Tibial nerve (tissue), 4 donors: Measurements from ENCODE around the gene TRIP13. TPM values are rescaled to one million over a fixed set of nuclear protein-coding genes. Genes with fewer than 3 reads are reported as not detected.

ENCODE experiments used
- DNase-seq, 2 donors: peaks; one replicate each; pipeline ENCODE4 v3.0.0-alpha.2; 2019; ENCODE audit warnings: low spot score in 2 of 2
- H3K27ac ChIP-seq, 4 donors: fragments of 200-600 bp; sonication (generic) in 3 of 4; one replicate each; pipeline ENCODE4 v1.5.1; 2017 to 2019; ENCODE audit warnings: mild to moderate bottlenecking in 1 of 4
- H3K27me3 ChIP-seq, 2 donors: fragments of 200-600 bp; sonication (generic) in 1 of 2; one replicate each; pipeline versions ENCODE4 v1.5.1 to v1.6.0; 2017 to 2019
- H3K36me3 ChIP-seq, 3 donors: fragments of 200-600 bp; sonication (generic); one replicate each; pipeline ENCODE4 v1.5.1; 2018 to 2019
- H3K4me1 ChIP-seq, 4 donors: fragments of 200-600 bp; sonication (generic) in 3 of 4; one replicate each; pipeline ENCODE4 v1.5.1; 2017 to 2019
- H3K4me3 ChIP-seq, 4 donors: fragments of 200-600 bp; sonication (generic) in 3 of 4; one replicate each; pipeline ENCODE4 v1.5.1; 2017 to 2019; ENCODE audit warnings: mild to moderate bottlenecking in 1 of 4, moderate library complexity in 1 of 4
- H3K9me3 ChIP-seq, 4 donors: fragments of 200-600 bp; sonication (generic) in 3 of 4; one replicate each; pipeline ENCODE4 v1.5.1; 2017 to 2019
- EP300 ChIP-seq, 2 donors: sonication (generic); formaldehyde crosslinking; IDR thresholded peaks; one replicate each; pipeline ENCODE4 v1.6.1; 2017; ENCODE audit warnings: antibody characterized with exemption in 2 of 2, mild to moderate bottlenecking in 1 of 2
- POLR2A ChIP-seq, 2 donors: fragments of 450-650 bp; IDR thresholded peaks; one replicate each; pipeline ENCODE4 v1.6.1; 2017; ENCODE audit warnings: antibody characterized with exemption in 2 of 2, mild to moderate bottlenecking in 2 of 2, moderate library complexity in 2 of 2
- WGBS, 2 donors: methylation state at CpG; one replicate each; pipeline ENCODE4 v1.1.5; 2018; 5-methylcytosine and 5-hydroxymethylcytosine counted together
- total RNA-seq, 4 donors: library from RNA; depleted of rRNA; stranded (reverse); fragments of >200 nt; gene quantifications; one replicate each; pipeline ENCODE4 v1.1.0, GENCODE V29; 2016
- TF ChIP-seq, protein P1 (sequence below), 5 experiments: fragments of 200-600 bp in 3 of 5; fragments of 450-650 bp in 2 of 5; sonication (generic) in 3 of 5; IDR thresholded peaks; one replicate each; pipeline ENCODE4 v1.5.1; 2016 to 2019; ENCODE audit warnings: antibody characterized with exemption in 5 of 5, mild to moderate bottlenecking in 3 of 5, moderate library complexity in 2 of 5

The TRIP13 gene
- total RNA-seq, 4 donors from 2014 or later = 0.30 to 1.3 (median 0.52) TPM

DNA sequence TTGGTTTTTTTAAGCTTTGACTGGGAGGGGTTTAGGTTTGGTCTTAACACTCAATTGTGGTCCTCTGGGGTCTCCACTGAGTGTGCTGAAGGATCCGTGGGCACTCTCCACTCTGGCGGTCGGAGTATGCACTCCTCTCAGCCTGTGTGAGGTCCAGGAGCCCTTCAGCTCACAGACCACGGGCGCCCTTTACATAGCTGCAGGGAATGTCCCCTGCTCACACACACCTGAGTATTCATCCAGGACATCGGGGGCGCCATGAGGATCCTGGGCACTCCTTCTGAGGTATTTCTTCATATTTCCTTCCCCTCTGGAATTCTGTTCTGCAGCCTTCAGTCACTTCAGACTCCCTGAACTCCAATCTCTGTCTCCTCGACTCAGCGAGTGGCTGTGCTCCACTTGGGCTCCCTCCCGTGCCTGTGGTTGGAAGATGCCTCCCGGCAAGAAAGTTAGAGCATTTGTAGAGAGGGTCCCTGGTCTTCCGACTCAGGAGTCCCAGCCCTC lies 12.5 kb downstream of the TRIP13 start:
- TF ChIP-seq EP300 (IDR thresholded peaks at IDR 0.05) (no peak), POLR2A (IDR thresholded peaks at IDR 0.05) (no peak)
- TF ChIP-seq, protein P1, sequence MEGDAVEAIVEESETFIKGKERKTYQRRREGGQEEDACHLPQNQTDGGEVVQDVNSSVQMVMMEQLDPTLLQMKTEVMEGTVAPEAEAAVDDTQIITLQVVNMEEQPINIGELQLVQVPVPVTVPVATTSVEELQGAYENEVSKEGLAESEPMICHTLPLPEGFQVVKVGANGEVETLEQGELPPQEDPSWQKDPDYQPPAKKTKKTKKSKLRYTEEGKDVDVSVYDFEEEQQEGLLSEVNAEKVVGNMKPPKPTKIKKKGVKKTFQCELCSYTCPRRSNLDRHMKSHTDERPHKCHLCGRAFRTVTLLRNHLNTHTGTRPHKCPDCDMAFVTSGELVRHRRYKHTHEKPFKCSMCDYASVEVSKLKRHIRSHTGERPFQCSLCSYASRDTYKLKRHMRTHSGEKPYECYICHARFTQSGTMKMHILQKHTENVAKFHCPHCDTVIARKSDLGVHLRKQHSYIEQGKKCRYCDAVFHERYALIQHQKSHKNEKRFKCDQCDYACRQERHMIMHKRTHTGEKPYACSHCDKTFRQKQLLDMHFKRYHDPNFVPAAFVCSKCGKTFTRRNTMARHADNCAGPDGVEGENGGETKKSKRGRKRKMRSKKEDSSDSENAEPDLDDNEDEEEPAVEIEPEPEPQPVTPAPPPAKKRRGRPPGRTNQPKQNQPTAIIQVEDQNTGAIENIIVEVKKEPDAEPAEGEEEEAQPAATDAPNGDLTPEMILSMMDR (IDR thresholded peaks at IDR 0.05) = no peak
- Histone ChIP-seq H3K27me3 (no peaks in the 10 kb centered on the region), H3K27ac (no peak overlapping the region), H3K9me3 (no peaks in the 10 kb centered on the region), H3K4me3 (no peak overlapping the region), H3K36me3 (peaks cover 0 to 18% (median 0%) of the 10 kb centered on the region in 3 donors), H3K4me1 (no peaks in the 10 kb centered on the region)
- DNase-seq = no peak
- 91 to 96% methylated on average over 12 of the region's 12 CpGs for WGBS, 2 donors

DNA sequence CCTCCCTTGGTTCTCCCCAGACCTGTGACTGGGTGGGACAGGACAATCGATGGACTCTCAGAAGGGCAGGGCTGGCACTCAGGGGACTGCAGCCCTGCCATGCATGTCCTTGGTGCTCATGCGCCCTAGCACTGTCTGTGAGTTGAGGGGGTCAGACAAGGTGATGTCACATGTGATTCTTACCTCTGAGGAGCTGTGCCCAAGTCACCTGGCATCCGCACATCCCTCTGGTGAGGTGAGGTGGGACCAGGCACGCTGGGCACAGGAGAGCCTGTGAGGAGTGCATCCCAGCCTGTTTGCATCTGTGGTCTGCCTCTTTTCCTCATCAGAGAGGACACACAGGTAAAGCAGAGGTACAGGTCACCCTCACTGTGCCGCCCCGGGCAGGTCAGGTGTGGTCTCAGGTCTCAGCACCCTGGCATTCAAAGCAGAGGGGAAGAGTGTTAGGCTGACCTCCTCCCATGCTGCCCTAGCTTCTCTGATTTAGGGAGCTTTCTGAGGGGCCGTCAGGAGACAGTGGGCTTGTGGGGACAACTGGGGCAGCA lies 14.8 kb downstream of the TRIP13 start:
- no peak overlapping the region for H3K4me3 ChIP-seq
- no peak overlapping the region for H3K27ac ChIP-seq
- TF ChIP-seq EP300 (IDR thresholded peaks at IDR 0.05) = no peak
- WGBS, 2 donors = 95 to 96% methylated on average over 7 of the region's 7 CpGs
- DNase-seq = no peak
- H3K36me3 ChIP-seq = peaks cover 0 to 18% (median 0%) of the 10 kb centered on the region in 3 donors
- H3K9me3 ChIP-seq = no peaks in the 10 kb centered on the region
- H3K27me3 ChIP-seq = no peaks in the 10 kb centered on the region
- H3K4me1 ChIP-seq = no peaks in the 10 kb centered on the region

DNA sequence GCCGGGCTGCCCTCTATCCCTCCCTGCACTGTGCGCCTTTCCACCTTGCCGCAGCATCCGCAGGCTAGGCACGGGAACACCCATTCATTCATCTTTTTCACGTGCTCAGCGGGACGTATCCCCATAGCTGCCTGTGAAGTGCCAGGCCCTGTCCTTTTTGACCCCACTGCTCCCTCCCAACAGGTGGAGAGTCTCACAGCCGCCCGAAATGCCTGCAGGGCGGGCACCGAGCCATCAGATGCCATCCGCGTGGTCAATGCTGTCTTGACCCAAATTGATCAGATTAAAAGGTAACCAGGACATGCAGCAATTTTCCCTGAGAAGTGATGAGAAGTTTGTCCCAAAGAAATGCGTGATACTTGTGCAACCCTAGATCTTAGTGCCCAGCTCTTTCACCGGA lies 15.5 kb downstream of the TRIP13 start:
- H3K36me3 ChIP-seq = peaks cover 0 to 18% (median 0%) of the 10 kb centered on the region in 3 donors
- no peaks in the 10 kb centered on the region for H3K27me3 ChIP-seq
- H3K4me3 ChIP-seq = no peak overlapping the region
- no peaks in the 10 kb centered on the region for H3K4me1 ChIP-seq
- DNase-seq = no peak
- TF ChIP-seq EP300 (IDR thresholded peaks at IDR 0.05) (no peak), POLR2A (IDR thresholded peaks at IDR 0.05) (no peak)
- TF ChIP-seq, protein P1 (IDR thresholded peaks at IDR 0.05) = no peak
- no peak overlapping the region for H3K27ac ChIP-seq
- H3K9me3 ChIP-seq = no peaks in the 10 kb centered on the region
- 95 to 97% methylated on average over 16 of the region's 16 CpGs for WGBS, 2 donors

DNA sequence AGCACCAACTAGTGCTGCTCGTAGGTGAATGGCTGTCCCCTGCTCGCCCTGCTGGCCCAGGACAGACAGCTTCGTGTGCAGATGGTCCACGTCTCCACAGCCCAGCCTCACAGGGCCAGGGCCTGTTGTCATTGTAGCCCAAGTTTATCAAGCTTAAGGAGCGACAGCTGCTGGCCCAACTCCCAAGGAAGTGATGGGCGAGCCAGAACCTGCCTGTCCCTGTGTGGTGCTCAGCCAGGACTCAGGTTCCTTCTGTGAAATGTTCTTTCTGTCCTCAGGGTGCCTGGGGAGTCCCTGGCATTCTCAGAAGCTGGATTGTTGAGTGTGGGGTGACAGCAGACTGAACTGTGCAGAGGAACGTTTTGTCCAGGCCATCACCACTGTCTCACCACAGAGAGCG lies 16.4 kb downstream of the TRIP13 start:
- no peak for DNase-seq

DNA sequence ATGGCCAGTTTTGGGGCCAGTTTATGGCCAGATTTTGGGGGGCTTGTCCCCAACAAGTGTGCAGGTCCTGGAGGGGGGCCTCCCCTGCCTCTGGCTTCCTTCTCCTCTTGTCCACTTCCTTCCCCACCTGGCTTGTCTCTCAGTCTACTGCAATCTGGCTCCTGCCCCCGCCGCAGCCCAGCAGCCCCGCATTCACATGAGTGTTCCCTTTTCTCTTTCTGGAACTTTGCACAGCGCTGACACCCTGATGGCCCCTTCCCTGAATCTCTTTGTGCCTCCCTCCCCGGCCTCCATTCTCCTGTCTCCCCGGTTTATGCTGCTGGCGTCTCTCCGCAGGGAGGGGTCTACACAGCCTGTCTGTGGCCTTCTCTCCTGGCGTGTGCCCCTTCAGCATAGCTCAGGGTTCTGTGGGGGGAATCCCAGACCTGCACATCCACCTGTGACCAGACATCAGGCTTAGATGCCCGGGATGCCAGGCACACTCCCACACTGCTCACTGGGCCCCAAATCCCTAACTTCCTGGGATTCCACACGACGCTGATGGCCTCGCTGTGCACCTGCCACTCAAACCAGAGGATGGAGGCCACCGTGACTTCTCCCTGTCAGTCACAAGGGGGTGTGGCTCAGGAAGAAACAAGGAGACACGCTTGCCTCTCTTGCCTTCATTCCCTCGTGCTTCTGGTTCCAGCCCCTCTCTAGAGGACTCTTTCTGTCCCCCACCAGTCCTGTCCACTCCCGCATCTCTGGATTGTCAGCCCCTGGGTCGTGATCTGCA lies 17.5 kb downstream of the TRIP13 start:
- Histone ChIP-seq H3K4me1 (no peaks in the 10 kb centered on the region), H3K36me3 (peaks cover 0 to 19% (median 0%) of the 10 kb centered on the region in 3 donors), H3K27ac (no peak overlapping the region), H3K27me3 (no peaks in the 10 kb centered on the region), H3K9me3 (no peaks in the 10 kb centered on the region), H3K4me3 (no peak overlapping the region)
- TF ChIP-seq EP300 (IDR thresholded peaks at IDR 0.05) (no peak), POLR2A (IDR thresholded peaks at IDR 0.05) (no peak)
- TF ChIP-seq, protein P1 (IDR thresholded peaks at IDR 0.05) = no peak
- no peak for DNase-seq
- WGBS, 2 donors = 93% methylated on average over 18 of the region's 18 CpGs

More for the DNA sequence above, 16.4 kb downstream of the TRIP13 start:
- TF ChIP-seq POLR2A (IDR thresholded peaks at IDR 0.05) = no peak
- TF ChIP-seq, protein P1 (IDR thresholded peaks at IDR 0.05) = no peak
- no peak for TF ChIP-seq EP300 (IDR thresholded peaks at IDR 0.05)
- Histone ChIP-seq H3K4me1 (no peaks in the 10 kb centered on the region), H3K36me3 (peaks cover 0 to 18% (median 0%) of the 10 kb centered on the region in 3 donors), H3K27me3 (no peaks in the 10 kb centered on the region), H3K9me3 (no peaks in the 10 kb centered on the region), H3K27ac (no peak overlapping the region), H3K4me3 (no peak overlapping the region)
- 89 to 90% methylated on average over 8 of the region's 8 CpGs for WGBS, 2 donors
